Tibial nerve (tissue), 4 donors: ENCODE data around the gene HUNK.

ENCODE experiments used
- EP300 ChIP-seq, 2 donors: sonication (generic); formaldehyde crosslinking; IDR thresholded peaks; one replicate each; pipeline ENCODE4 v1.6.1; 2017; ENCODE audit warnings: antibody characterized with exemption in 2 of 2, mild to moderate bottlenecking in 1 of 2
- POLR2A ChIP-seq, 2 donors: fragments of 450-650 bp; IDR thresholded peaks; one replicate each; pipeline ENCODE4 v1.6.1; 2017; ENCODE audit warnings: antibody characterized with exemption in 2 of 2, mild to moderate bottlenecking in 2 of 2, moderate library complexity in 2 of 2
- TF ChIP-seq, protein P1 (sequence below), 5 experiments: fragments of 200-600 bp in 3 of 5; fragments of 450-650 bp in 2 of 5; sonication (generic) in 3 of 5; IDR thresholded peaks; one replicate each; pipeline ENCODE4 v1.5.1; 2016 to 2019; ENCODE audit warnings: antibody characterized with exemption in 5 of 5, mild to moderate bottlenecking in 3 of 5, moderate library complexity in 2 of 5

DNA sequence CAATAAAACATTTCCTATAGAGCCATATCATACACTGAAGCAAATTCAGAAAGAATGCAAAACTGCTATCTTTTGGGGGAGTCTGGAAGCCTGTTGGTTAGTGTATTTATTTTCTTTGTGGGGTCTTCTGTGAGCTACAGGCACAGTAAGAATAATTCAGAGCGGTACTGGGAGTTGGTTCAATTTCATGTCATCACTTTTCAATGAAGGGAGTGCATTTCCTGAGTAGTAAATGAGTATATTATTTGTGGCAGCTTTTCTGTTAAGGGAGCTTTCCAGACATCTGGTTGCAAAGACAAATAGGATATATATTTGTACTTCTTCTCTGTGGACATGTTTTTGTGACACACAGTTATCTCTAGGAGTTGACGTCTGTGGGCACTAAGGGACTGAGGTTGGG, 130.6 kb downstream of the HUNK start:
- TF ChIP-seq, protein P1, sequence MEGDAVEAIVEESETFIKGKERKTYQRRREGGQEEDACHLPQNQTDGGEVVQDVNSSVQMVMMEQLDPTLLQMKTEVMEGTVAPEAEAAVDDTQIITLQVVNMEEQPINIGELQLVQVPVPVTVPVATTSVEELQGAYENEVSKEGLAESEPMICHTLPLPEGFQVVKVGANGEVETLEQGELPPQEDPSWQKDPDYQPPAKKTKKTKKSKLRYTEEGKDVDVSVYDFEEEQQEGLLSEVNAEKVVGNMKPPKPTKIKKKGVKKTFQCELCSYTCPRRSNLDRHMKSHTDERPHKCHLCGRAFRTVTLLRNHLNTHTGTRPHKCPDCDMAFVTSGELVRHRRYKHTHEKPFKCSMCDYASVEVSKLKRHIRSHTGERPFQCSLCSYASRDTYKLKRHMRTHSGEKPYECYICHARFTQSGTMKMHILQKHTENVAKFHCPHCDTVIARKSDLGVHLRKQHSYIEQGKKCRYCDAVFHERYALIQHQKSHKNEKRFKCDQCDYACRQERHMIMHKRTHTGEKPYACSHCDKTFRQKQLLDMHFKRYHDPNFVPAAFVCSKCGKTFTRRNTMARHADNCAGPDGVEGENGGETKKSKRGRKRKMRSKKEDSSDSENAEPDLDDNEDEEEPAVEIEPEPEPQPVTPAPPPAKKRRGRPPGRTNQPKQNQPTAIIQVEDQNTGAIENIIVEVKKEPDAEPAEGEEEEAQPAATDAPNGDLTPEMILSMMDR (IDR thresholded peaks at IDR 0.05) = no peak
- TF ChIP-seq EP300 (IDR thresholded peaks at IDR 0.05) = no peak
- no peak for TF ChIP-seq POLR2A (IDR thresholded peaks at IDR 0.05)
